ENCODE results near the gene POPDC2.
A peak's percentile ranks its signal among the peaks of the same experiment; 100 is the strongest.

POPDC2 gene

GRCh38 chr3:119639494-119640350 lies 20.7 kb downstream of the POPDC2 start:
- no peak for DNase-seq

GRCh38 chr3:119637679-119638477 lies 22.5 kb downstream of the POPDC2 start:
- DNase-seq, result peak; percentile 16

- DNase-seq, result no peak
These were observed 23.3 kb downstream of the POPDC2 start for GRCh38 chr3:119636891-119637611.

- no peak for DNase-seq
These were observed 24.1 kb downstream of the POPDC2 start for GRCh38 chr3:119636249-119636648.

- DNase-seq, result no peak
These were observed 24.7 kb downstream of the POPDC2 start for GRCh38 chr3:119635719-119636118.

GRCh38 chr3:119632829-119633228 lies 27.6 kb downstream of the POPDC2 start:
- DNase-seq, result no peak

GRCh38 chr3:119632216-119632615 lies 28.2 kb downstream of the POPDC2 start:
- no peak for DNase-seq

GRCh38 chr3:119631516-119631915 lies 28.9 kb downstream of the POPDC2 start:
- no peak for DNase-seq

GRCh38 chr3:119630880-119631329 lies 29.5 kb downstream of the POPDC2 start:
- no peak for DNase-seq

- no peak for DNase-seq
These were observed 30.1 kb downstream of the POPDC2 start for GRCh38 chr3:119630128-119630879.

- peak; percentile 35 for DNase-seq
These were observed 31.5 kb downstream of the POPDC2 start for GRCh38 chr3:119628816-119629445.

- peak; percentile 26 for DNase-seq
These were observed 32.0 kb downstream of the POPDC2 start for GRCh38 chr3:119628390-119628789.

GRCh38 chr3:119627461-119627860 lies 32.9 kb downstream of the POPDC2 start:
- DNase-seq, result peak; percentile 34

- no peak for DNase-seq
These were observed 34.2 kb downstream of the POPDC2 start for GRCh38 chr3:119626196-119626595.

- no peak for DNase-seq
These were observed 34.8 kb downstream of the POPDC2 start for GRCh38 chr3:119625451-119626153.

GRCh38 chr3:119624002-119624720 lies 36.2 kb downstream of the POPDC2 start:
- DNase-seq, result no peak

GRCh38 chr3:119620899-119621298 lies 39.5 kb downstream of the POPDC2 start:
- no peak for DNase-seq

GRCh38 chr3:119619094-119619493 lies 41.3 kb downstream of the POPDC2 start:
- DNase-seq, result no peak

- DNase-seq, result no peak
These were observed 44.3 kb downstream of the POPDC2 start for GRCh38 chr3:119616056-119616455.

- no peak for DNase-seq
These were observed 46.5 kb downstream of the POPDC2 start for GRCh38 chr3:119613872-119614271.

- no peak for DNase-seq
These were observed 47.2 kb downstream of the POPDC2 start for GRCh38 chr3:119613201-119613600.

All from CD4-positive, alpha-beta T cell treated with Interleukin-21 for 1 hour (primary cell).